Loucy (cell line): ENCODE results near the gene DUS3L.

ENCODE experiments used
- H2AFZ ChIP-seq: fragments of 200-600 bp; sonication (generic); 2 replicates; pipeline ENCODE4 v1.6.0; 2016; ENCODE audit warnings: antibody characterized with exemption, mild to moderate bottlenecking, low read length, moderate library complexity
- H3F3A ChIP-seq: fragments of 200-600 bp; 2 replicates; pipeline ENCODE4 v1.6.0; 2016; ENCODE audit warnings: antibody characterized with exemption, low read depth, mild to moderate bottlenecking
- H3K27me3 ChIP-seq: fragments of 200-600 bp; sonication (generic); 2 replicates; pipeline ENCODE4 v1.6.1; 2014; ENCODE audit warnings: low read length, mild to moderate bottlenecking; ENCODE audit not compliant: insufficient read depth, poor library complexity, severe bottlenecking
- H3K36me3 ChIP-seq: fragments of 200-600 bp; sonication (generic); 2 replicates; pipeline ENCODE4 v1.6.1; 2016; ENCODE audit warnings: low read length; ENCODE audit not compliant: insufficient read depth
- H3K4me1 ChIP-seq: fragments of 200-600 bp; sonication (generic); 2 replicates; pipeline ENCODE4 v1.5.1; 2014; ENCODE audit warnings: low read length, mild to moderate bottlenecking; ENCODE audit not compliant: insufficient read depth, poor library complexity, severe bottlenecking
- H3K4me2 ChIP-seq: fragments of 200-600 bp; sonication (generic); 2 replicates; pipeline ENCODE4 v1.6.0; 2014; ENCODE audit warnings: antibody characterized with exemption, low read length, low read depth, mild to moderate bottlenecking; ENCODE audit not compliant: poor library complexity, severe bottlenecking
- H3K4me3 ChIP-seq: fragments of 200-600 bp; sonication (generic); 2 replicates; pipeline ENCODE4 v1.5.1; 2014; ENCODE audit warnings: low read length, mild to moderate bottlenecking, mixed read lengths; ENCODE audit not compliant: poor library complexity, severe bottlenecking
- H3K79me2 ChIP-seq: fragments of 200-600 bp; sonication (generic); 2 replicates; pipeline ENCODE4 v1.6.1; 2014; ENCODE audit warnings: low read length; ENCODE audit not compliant: insufficient read depth
- H3K9ac ChIP-seq: fragments of 200-600 bp; sonication (generic); 2 replicates; pipeline ENCODE4 v1.6.0; 2014; ENCODE audit warnings: mild to moderate bottlenecking, low read depth, low read length, moderate library complexity; ENCODE audit not compliant: poor library complexity, severe bottlenecking
- H3K9me2 ChIP-seq: fragments of 200-600 bp; sonication (generic); replicated peaks from 2 replicates; pipeline ENCODE4 v1.6.1; 2016; ENCODE audit warnings: low read depth, low read length, mixed read lengths
- H3K9me3 ChIP-seq: fragments of 200-600 bp; sonication (generic); 2 replicates; pipeline ENCODE4 v1.6.1; 2014; ENCODE audit warnings: mild to moderate bottlenecking, antibody characterized with exemption, low read length, low read depth; ENCODE audit not compliant: insufficient read depth
- H4K20me1 ChIP-seq: fragments of 200-600 bp; sonication (generic); 2 replicates; pipeline ENCODE4 v1.6.0; 2014; ENCODE audit warnings: antibody characterized with exemption, low read length, mild to moderate bottlenecking; ENCODE audit not compliant: insufficient read depth, poor library complexity, severe bottlenecking
- CTCF ChIP-seq: fragments of 200-600 bp; sonication (generic); conservative IDR thresholded peaks from 2 replicates; pipeline ENCODE4 v1.5.1; 2014; ENCODE audit warnings: mild to moderate bottlenecking, antibody characterized with exemption, low read length
- EZH2phosphoT487 ChIP-seq: fragments of 200-600 bp; IDR thresholded peaks from 2 replicates; pipeline ENCODE4 v1.6.1; 2018; ENCODE audit warnings: antibody characterized with exemption, mild to moderate bottlenecking, moderate library complexity, borderline replicate concordance

Gene DUS3L

GRCh38 chr19:5798244-5798643 lies 7.3 kb upstream of the DUS3L start:
- Histone ChIP-seq H3K4me3 (no peak overlapping the region), H4K20me1 (no peaks in the 10 kb centered on the region), H3K27me3 (no peaks in the 10 kb centered on the region), H3K9me2 (no peaks in the 10 kb centered on the region), H3F3A (no peaks in the 10 kb centered on the region), H3K4me1 (no peaks in the 10 kb centered on the region), H3K79me2 (no peaks in the 10 kb centered on the region), H3K9me3 (no peaks in the 10 kb centered on the region), H3K9ac (no peak overlapping the region), H3K36me3 (no peaks in the 10 kb centered on the region), H3K4me2 (no peak overlapping the region), H2AFZ (no peak overlapping the region)
- TF ChIP-seq EZH2phosphoT487 = no peak
- no peak for TF ChIP-seq CTCF

- no peaks in the 10 kb centered on the region for H3K27me3 ChIP-seq
- no peak overlapping the region for H3K4me2 ChIP-seq
- H4K20me1 ChIP-seq = no peaks in the 10 kb centered on the region
- peaks cover 2% of the 10 kb centered on the region for H3K4me1 ChIP-seq
- no peaks in the 10 kb centered on the region for H3K36me3 ChIP-seq
- no peaks in the 10 kb centered on the region for H3F3A ChIP-seq
- no peaks in the 10 kb centered on the region for H3K9me3 ChIP-seq
- no peaks in the 10 kb centered on the region for H3K9me2 ChIP-seq
- TF ChIP-seq CTCF = no peak
- H3K4me3 ChIP-seq = no peak overlapping the region
- H2AFZ ChIP-seq = no peak overlapping the region
- H3K79me2 ChIP-seq = no peaks in the 10 kb centered on the region
- H3K9ac ChIP-seq = no peak overlapping the region
Observed at GRCh38 chr19:5795382-5795919, 4.5 kb upstream of the DUS3L start.

GRCh38 chr19:5793188-5793587 lies 2.2 kb upstream of the DUS3L start:
- TF ChIP-seq CTCF (no peak), EZH2phosphoT487 (no peak)
- H3K4me3 ChIP-seq = no peak overlapping the region
- H3K27me3 ChIP-seq = no peaks in the 10 kb centered on the region
- H3K9ac ChIP-seq = no peak overlapping the region
- H3F3A ChIP-seq = no peaks in the 10 kb centered on the region
- H3K9me3 ChIP-seq = no peaks in the 10 kb centered on the region
- H4K20me1 ChIP-seq = peaks cover 8% of the 10 kb centered on the region
- peaks cover 8% of the 10 kb centered on the region for H3K4me1 ChIP-seq
- no peaks in the 10 kb centered on the region for H3K9me2 ChIP-seq
- no peak overlapping the region for H2AFZ ChIP-seq
- peaks cover 12% of the 10 kb centered on the region; the same call in 1 of the 2 replicates for H3K79me2 ChIP-seq
- peaks cover 11% of the 10 kb centered on the region; the same call in 1 of the 2 replicates for H3K36me3 ChIP-seq
- H3K4me2 ChIP-seq = no peak overlapping the region
